Type B pancreatic cell (in vitro differentiated cells): ENCODE results near the gene NOC4L. TPM values are rescaled to one million over a fixed set of nuclear protein-coding genes. Genes with fewer than 3 reads are reported as not detected.

Source experiments
- DNase-seq: peaks from one replicate; pipeline ENCODE4 v3.0.0; 2021; ENCODE audit warnings: mixed read lengths; ENCODE audit not compliant: unreplicated experiment; ENCODE audit errors: extremely low spot score
- H3K27ac Mint-ChIP-seq: 2 replicates; pipeline ENCODE4 v1.8.0; 2021; ENCODE audit warnings: mild to moderate bottlenecking, mixed read lengths
- H3K27me3 Mint-ChIP-seq: 2 replicates; pipeline ENCODE4 v1.8.0; 2021; ENCODE audit warnings: mixed read lengths
- H3K36me3 Mint-ChIP-seq: 2 replicates; pipeline ENCODE4 v1.8.0; 2021; ENCODE audit warnings: mixed read lengths
- H3K4me1 Mint-ChIP-seq: one replicate; pipeline ENCODE4 v1.8.0; 2021; ENCODE audit warnings: mixed read lengths; ENCODE audit not compliant: unreplicated experiment
- H3K4me3 Mint-ChIP-seq: 2 replicates; pipeline ENCODE4 v1.8.0; 2021; ENCODE audit warnings: mild to moderate bottlenecking, mixed read lengths
- H3K9me3 Mint-ChIP-seq: 2 replicates; pipeline ENCODE4 v1.8.0; 2021; ENCODE audit warnings: mixed read lengths
- total RNA-seq: library from RNA; stranded (reverse); gene quantifications from 2 replicates; pipeline ENCODE4 v1.2.1, GENCODE V29; 2021; ENCODE audit warnings: low replicate concordance
- TF ChIP-seq, protein P1 (sequence below): fragments of 200-600 bp; sonication (generic); conservative IDR thresholded peaks from 2 replicates; pipeline ENCODE4 v1.5.0; 2021; ENCODE audit warnings: antibody characterized with exemption, mild to moderate bottlenecking

The NOC4L gene
- total RNA-seq, 1 donor from 2014 or later = 27.8 TPM

DNA sequence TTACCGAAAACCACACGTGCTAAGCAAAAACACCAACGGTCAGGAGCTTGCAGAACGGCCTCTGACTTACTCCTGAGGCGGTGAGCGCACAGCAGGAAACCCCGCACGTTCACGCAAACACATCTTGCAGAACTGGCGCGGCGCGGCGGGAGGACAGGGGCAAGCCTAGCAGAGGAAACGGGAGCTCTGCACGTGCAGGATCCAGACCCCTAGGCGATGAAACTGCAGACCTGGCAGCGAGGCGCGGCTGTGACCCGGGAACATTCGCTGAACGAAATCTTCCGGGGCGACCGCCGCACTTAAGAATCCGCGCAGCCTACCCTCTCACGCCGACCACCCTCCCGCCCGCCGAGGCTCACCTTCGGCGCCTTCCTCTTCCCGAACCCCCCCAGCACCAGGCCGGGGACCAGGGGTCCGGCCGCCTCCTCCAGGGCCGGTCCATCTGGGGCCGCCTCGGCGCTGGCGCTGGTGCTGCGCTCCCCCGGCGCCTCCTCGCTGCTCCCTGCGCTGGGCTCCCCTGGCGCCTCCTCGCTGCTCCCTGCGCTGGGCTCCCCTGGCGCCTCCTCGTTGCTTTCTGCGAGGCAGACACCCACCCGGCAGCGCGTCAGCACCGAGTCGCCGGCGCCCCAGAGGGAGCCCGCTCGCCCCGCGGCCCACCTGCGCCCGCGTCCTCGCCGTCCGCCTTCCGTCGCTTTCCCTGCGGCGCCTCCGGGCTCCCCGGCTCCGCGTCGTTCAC is 753 bp upstream of the NOC4L start:
- TF ChIP-seq, protein P1, sequence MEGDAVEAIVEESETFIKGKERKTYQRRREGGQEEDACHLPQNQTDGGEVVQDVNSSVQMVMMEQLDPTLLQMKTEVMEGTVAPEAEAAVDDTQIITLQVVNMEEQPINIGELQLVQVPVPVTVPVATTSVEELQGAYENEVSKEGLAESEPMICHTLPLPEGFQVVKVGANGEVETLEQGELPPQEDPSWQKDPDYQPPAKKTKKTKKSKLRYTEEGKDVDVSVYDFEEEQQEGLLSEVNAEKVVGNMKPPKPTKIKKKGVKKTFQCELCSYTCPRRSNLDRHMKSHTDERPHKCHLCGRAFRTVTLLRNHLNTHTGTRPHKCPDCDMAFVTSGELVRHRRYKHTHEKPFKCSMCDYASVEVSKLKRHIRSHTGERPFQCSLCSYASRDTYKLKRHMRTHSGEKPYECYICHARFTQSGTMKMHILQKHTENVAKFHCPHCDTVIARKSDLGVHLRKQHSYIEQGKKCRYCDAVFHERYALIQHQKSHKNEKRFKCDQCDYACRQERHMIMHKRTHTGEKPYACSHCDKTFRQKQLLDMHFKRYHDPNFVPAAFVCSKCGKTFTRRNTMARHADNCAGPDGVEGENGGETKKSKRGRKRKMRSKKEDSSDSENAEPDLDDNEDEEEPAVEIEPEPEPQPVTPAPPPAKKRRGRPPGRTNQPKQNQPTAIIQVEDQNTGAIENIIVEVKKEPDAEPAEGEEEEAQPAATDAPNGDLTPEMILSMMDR = no peak
- DNase-seq = peak; percentile 68
- Mint-ChIP-seq H3K36me3 (peaks cover 6% of the 10 kb centered on the region), H3K9me3 (no peaks in the 10 kb centered on the region), H3K4me1 (peaks cover 11% of the 10 kb centered on the region), H3K27me3 (no peaks in the 10 kb centered on the region), H3K4me3 (peak overlapping the region; percentile 84), H3K27ac (peak overlapping the region; percentile 67)

- peaks cover 3% of the 10 kb centered on the region for H3K36me3 Mint-ChIP-seq
- no peak for DNase-seq
- H3K4me1 Mint-ChIP-seq = peaks cover 11% of the 10 kb centered on the region
- TF ChIP-seq, protein P1 = no peak
- H3K27me3 Mint-ChIP-seq = no peaks in the 10 kb centered on the region
- peak overlapping the region; percentile 58 for H3K27ac Mint-ChIP-seq
- peak overlapping the region; percentile 94 for H3K4me3 Mint-ChIP-seq
- H3K9me3 Mint-ChIP-seq = no peaks in the 10 kb centered on the region
Observed at GRCh38 chr12:132144810-132145168, 532 bp downstream of the NOC4L start.

- Mint-ChIP-seq H3K27ac (no peak overlapping the region), H3K9me3 (no peaks in the 10 kb centered on the region), H3K36me3 (peaks cover 3% of the 10 kb centered on the region), H3K4me1 (peaks cover 11% of the 10 kb centered on the region), H3K4me3 (peak overlapping the region; percentile 94), H3K27me3 (no peaks in the 10 kb centered on the region)
- no peak for DNase-seq
- TF ChIP-seq, protein P1 = no peak
Observed at GRCh38 chr12:132145334-132145733, 1.1 kb downstream of the NOC4L start.

- Mint-ChIP-seq H3K4me3 (peak overlapping the region; percentile 94), H3K9me3 (no peaks in the 10 kb centered on the region), H3K4me1 (peaks cover 11% of the 10 kb centered on the region), H3K27me3 (no peaks in the 10 kb centered on the region), H3K27ac (peak overlapping the region; percentile 77), H3K36me3 (peaks cover 3% of the 10 kb centered on the region)
- TF ChIP-seq, protein P1 = no peak
- no peak for DNase-seq
Observed at GRCh38 chr12:132146098-132146497, 1.8 kb downstream of the NOC4L start.

GRCh38 chr12:132146772-132147422 is 2.6 kb downstream of the NOC4L start:
- no peaks in the 10 kb centered on the region for H3K27me3 Mint-ChIP-seq
- peaks cover 11% of the 10 kb centered on the region for H3K4me1 Mint-ChIP-seq
- no peaks in the 10 kb centered on the region for H3K9me3 Mint-ChIP-seq
- peaks cover 3% of the 10 kb centered on the region for H3K36me3 Mint-ChIP-seq
- no peak overlapping the region for H3K27ac Mint-ChIP-seq
- TF ChIP-seq, protein P1 = no peak
- H3K4me3 Mint-ChIP-seq = peak overlapping the region; percentile 94
- DNase-seq = no peak
